Islet precursor cell (in vitro differentiated cells): ENCODE data around the gene RUNX2.

Experiments used
- DNase-seq: peaks from one replicate; pipeline ENCODE4 v3.0.0-alpha.2; 2018

RUNX2 gene

GRCh38 chr6:45566882-45567281 is 238.8 kb downstream of the RUNX2 start:
- DNase-seq: peak; percentile 96

GRCh38 chr6:45567879-45568278 is 239.7 kb downstream of the RUNX2 start:
- DNase-seq: no peak

DNA sequence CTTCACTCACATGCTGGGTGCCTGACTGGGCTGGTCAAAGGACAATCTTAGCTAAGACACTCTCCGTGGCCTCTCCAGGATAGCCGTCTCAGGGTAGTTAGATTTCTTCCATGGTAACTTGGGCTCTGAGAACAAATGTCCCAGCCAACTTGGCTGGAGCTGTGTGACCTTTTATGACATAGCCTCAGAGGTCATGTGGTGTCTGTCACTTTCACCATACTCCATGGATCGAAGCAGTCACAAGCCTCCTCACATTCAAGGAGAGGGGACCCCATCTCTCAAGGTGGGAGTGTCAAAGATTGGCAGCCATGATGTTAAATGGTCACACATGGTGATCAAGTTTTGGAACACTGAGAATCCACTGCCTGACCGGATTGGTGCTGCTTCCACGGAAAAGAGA is 240.5 kb downstream of the RUNX2 start:
- no peak for DNase-seq

GRCh38 chr6:45569210-45569945 is 241.2 kb downstream of the RUNX2 start:
- DNase-seq: no peak

- no peak for DNase-seq
These were observed 243.0 kb downstream of the RUNX2 start for GRCh38 chr6:45571159-45571558.

GRCh38 chr6:45572833-45573232 is 244.7 kb downstream of the RUNX2 start:
- no peak for DNase-seq

- DNase-seq: no peak
These were observed 245.9 kb downstream of the RUNX2 start for GRCh38 chr6:45574014-45574461.

DNA sequence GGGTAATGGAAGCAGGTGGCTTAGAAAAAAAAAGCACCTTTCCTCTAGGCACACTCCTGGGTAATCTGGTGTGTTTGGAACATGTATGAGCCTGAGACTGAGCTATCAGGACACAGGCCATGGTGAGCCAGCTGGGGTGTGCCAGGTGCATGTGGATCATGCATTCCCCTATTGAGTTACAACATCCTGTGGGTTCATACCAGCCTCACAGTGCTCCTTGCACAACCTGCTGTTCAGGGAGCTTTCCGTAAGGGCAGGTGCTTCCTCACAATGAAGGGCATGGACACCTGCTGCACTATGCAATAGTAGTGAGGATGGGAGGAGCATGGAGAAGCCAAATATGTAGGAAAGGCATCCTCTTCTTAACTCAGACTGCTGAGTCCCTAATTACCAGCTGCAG is 246.8 kb downstream of the RUNX2 start:
- DNase-seq: no peak

- no peak for DNase-seq
These were observed 248.8 kb downstream of the RUNX2 start for GRCh38 chr6:45576648-45577624.

DNA sequence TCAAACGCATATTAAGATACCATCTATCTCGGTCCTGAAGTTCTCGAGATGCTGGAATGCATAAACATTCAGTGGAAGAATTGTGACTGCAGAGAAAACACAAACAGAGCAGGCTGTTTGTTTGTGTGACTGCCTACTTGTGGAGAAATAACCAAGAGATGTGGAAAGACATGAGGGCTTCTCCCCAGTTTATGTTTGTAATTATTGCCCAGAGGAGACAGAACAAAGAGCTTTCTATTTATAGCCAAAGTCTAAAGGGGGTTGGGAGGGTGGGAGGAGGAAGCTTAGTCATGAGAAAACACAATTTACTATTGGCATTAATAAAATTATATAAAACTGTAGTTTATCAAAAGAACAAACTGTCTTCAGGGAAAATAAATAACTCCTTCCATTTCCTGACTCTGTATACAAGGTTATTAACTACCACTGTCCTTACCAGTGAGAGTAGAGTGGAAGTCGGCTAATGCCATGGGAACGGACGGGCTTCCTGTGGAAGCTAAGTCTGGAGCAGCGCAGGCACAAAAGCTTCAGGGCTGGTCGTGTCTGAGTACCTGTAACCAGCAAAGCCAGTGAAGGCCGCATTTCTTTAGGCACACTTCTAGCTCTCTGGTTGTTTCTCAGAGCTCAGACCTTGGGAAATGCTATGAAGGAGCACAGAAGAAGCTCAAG is 249.8 kb downstream of the RUNX2 start:
- DNase-seq: no peak

- no peak for DNase-seq
These were observed 256.0 kb downstream of the RUNX2 start for GRCh38 chr6:45584127-45584526.

GRCh38 chr6:45586216-45587171 is 258.4 kb downstream of the RUNX2 start:
- DNase-seq: no peak

DNA sequence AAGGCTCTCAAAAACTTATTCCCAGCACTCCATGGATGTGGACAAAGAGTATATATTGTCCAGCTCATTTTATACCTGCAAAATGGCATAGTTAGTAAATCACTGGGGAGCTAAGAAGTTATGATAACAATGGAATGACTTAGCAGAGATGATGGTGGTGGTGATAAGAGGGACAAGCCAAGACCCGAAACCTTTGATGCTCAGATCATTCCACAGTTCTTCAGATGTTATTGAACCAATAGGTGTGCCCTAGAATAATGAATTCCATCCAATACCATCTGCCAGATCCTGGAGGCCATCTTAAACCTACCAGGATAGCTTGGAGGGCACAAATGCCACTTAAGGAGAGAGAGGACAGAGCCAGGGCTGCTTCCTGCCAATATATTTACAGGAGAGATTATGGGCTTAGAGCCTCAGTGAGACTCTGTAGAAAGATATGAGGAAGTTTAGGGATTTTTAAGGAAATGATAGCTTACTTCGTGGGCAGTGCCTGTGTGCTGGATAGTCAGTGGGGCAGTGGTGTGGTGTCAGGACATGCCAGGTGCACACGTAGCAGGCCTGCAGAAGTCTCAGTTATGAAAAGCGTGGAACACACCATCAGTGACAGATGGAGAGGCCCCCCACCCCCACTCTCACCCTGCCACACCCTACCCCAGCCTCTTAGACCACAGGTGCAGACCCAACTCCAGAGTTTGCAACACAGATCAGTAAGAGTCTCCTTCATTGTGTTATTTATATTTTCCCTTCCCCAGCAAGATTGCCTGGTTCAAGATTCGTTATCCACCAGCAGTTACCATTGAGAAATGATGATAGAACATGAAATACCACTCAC is 259.3 kb downstream of the RUNX2 start:
- DNase-seq: no peak

DNA sequence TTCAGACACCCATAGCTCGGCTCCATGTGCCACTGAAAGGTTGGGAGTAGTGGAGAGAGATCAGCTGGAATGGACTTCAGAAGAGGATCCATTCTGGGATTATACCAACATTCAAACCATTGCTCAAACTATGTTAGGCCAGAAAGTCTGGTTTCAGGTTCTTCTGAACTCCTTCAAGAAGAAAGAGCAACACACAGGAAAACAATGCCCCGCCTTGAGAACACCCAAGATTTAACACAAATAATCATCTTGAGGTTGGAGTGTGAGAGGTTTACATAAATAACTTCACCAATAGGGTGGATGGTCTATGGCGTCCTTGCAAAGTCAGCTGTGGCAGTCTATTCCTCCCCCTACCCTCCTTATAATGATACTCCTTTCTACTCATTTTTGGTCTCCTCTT is 261.2 kb downstream of the RUNX2 start:
- no peak for DNase-seq

GRCh38 chr6:45590226-45590625 is 262.1 kb downstream of the RUNX2 start:
- no peak for DNase-seq

DNA sequence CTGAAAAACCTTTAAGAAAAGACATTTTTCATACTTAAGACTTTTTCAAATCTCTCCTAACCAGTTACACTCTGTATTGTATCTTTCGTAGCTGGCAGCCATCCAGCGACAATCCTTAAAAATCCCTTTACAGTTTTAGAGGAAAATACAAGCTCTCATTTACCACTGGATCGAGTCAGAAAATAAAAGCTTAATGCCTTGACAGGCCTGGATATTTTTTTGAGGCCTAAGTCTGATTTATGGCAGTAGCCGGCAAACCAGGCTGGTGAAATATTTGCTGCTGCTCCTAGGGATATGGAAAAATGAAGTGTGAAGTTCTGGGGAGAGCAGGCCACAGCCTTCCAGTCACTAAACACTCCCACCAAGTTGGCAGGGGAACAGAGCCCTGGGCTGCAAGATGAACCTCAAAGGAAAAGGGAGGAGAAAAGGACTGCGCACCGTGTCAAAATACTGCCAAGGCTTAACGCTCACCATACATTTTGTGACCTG is 262.6 kb downstream of the RUNX2 start:
- DNase-seq: no peak

GRCh38 chr6:45591306-45591705 is 263.2 kb downstream of the RUNX2 start:
- no peak for DNase-seq

DNA sequence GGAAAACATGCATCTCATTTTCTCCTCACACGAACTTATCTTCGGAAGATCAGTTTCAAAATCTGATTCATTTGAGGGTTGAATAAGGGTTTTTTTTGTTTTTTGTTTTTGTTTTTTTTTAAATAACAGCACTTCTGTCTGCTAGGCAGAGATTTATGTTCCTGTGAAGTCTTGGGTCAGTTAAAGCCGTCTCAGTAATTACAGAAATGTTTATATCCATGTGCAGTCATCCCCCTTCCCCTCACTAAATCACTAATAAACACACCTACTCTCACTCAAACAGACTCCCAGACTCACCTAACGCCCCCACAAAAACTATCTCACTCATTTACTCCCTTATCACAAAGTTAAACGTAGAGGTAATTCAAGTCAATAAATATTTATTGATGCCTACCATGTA is 263.8 kb downstream of the RUNX2 start:
- DNase-seq: no peak

DNA sequence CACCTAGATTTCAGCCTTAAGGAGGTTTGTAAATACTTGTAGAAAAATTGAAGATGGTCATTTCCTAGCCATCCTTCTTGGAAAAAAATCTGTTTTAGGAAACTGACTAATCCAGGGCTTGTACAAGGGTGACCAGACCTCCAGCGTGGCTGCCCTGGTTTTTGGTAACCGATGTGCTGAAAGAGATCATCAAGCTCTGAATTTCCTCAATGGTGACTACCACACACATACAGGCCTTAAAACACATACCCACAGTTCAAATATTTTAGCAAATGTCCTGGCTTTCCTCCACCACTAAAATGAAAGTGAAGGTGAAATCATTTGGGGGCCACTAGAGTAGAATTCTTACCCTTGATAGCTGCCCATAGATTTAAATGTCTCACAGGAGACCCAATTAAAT is 264.9 kb downstream of the RUNX2 start:
- no peak for DNase-seq

GRCh38 chr6:45595010-45595851 is 267.1 kb downstream of the RUNX2 start:
- DNase-seq: no peak
